ENCODE measurements around the gene CEACAM20. TPM values are rescaled to one million over a fixed set of nuclear protein-coding genes. Genes with fewer than 3 reads are reported as not detected.
"Not testable (repeated sequence)": the region's sequence is repeated elsewhere in the genome, so short reads cannot be mapped to it uniquely, and the experiment has no call there.

The CEACAM20 gene
- total and polyA plus RNA-seq, 2 experiments from 2014 or later, result not detected

DNA sequence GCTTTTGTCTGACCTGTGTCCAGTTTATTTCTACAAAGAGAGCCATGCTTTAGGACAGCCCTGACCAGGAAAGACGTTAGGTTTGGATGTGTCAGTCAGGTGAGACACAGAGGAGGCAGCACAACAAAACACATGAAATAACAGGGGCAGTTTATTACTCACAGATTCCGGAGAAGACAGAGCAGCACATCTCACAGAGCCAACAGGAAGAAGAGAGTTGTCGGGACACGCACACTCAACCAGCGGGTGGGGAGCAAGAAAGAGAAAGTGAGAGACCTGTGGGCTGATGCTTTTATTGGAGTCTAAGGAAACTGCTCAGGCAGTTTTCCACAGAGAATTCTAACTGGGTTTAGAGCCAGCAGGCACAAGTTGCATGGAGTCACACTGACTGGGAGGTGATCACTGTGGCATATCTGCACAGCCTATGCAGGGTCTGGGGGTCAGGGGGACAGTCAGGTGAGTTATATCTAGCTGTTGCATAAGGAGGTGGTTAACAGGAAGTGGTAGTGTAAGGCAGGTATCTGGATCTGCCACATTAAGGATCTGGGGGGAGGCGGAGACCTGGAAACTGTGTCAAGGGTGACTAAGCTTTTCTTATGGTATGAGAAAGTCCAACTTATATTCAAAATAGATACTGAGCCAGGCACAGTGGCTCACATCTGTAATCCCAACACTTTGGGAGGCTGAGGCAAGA, 24.1 kb upstream of the CEACAM20 start:
- Histone ChIP-seq H3K27me3 (replicated peaks; ENCODE audit: insufficient read depth) (no peaks in the 10 kb centered on the region; the same call in 1 of the 2 replicates), H3K4me2 (ENCODE audit: unreplicated experiment) (no peak overlapping the region), H2AFZ (no peak overlapping the region), H3K9me3 (ENCODE audit: low read depth) (no peaks in the 10 kb centered on the region), H3K4me1 (ENCODE audit: insufficient read depth) (no peaks in the 10 kb centered on the region), H3K27ac (no peak overlapping the region), H4K20me1 (ENCODE audit: insufficient read depth) (no peaks in the 10 kb centered on the region), H3K4me3 (0 out of 2 replicates have a peak overlapping the region, but pooled peaks have one; percentile 9), H3K9ac (no peak overlapping the region), H3K36me3 (ENCODE audit: low read depth) (no peaks in the 10 kb centered on the region), H3K9me2 (ENCODE audit: insufficient read depth) (no peaks in the 10 kb centered on the region), H3F3A (ENCODE audit: insufficient read depth) (no peaks in the 10 kb centered on the region), H3K79me2 (ENCODE audit: insufficient read depth) (no peaks in the 10 kb centered on the region)
- TF ChIP-seq EZH2 (IDR thresholded peaks at IDR 0.05; ENCODE audit: insufficient read depth, poor library complexity, severe bottlenecking) (no peak), EZH2phosphoT487 (IDR thresholded peaks at IDR 0.05; ENCODE audit: insufficient read depth, low read depth) (no peak)
- in situ Hi-C loops (cut with MboI), result no loop called here
- WGBS, 2 experiments (ENCODE audit: low coverage in 1 of 2, low lambda C conversion rate in 2 of 2, missing lambda C conversion rate in 2 of 2), result 29 to 33% methylated on average over 6 of the region's 6 CpGs
- DNase-seq, result peak; percentile 38

DNA sequence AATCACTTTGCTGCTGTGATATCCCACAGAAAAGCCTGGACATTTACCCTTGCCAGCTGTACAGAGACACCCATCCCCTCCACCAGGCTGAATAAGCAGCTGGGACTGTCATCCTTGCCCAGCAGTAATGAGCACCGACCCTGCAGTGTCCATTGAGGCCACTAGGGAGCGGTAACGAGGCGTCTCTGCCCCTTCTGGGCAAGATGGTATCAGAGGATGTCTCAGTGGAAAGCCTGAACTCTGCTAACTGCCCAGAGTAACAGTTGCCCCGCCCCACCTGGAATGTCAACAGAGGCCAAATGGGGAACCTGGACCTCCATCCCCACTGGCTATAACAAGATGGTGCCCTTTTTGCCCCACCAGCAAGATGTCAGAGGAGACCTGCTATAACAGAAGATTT, 22.8 kb upstream of the CEACAM20 start:
- 2 to 3% methylated on average over 5 of the region's 5 CpGs for WGBS, 2 experiments (ENCODE audit: low coverage in 1 of 2, low lambda C conversion rate in 2 of 2, missing lambda C conversion rate in 2 of 2)
- Histone ChIP-seq H3K79me2 (ENCODE audit: insufficient read depth) (no peaks in the 10 kb centered on the region), H2AFZ (no peak overlapping the region), H4K20me1 (ENCODE audit: insufficient read depth) (no peaks in the 10 kb centered on the region), H3F3A (ENCODE audit: insufficient read depth) (no peaks in the 10 kb centered on the region), H3K4me3 (no peak overlapping the region), H3K9ac (no peak overlapping the region), H3K4me2 (ENCODE audit: unreplicated experiment) (no peak overlapping the region), H3K36me3 (ENCODE audit: low read depth) (no peaks in the 10 kb centered on the region), H3K9me2 (ENCODE audit: insufficient read depth) (no peaks in the 10 kb centered on the region), H3K27ac (no peak overlapping the region), H3K9me3 (ENCODE audit: low read depth) (no peaks in the 10 kb centered on the region), H3K27me3 (replicated peaks; ENCODE audit: insufficient read depth) (no peaks in the 10 kb centered on the region; the same call in 1 of the 2 replicates), H3K4me1 (ENCODE audit: insufficient read depth) (no peaks in the 10 kb centered on the region)
- TF ChIP-seq EZH2phosphoT487 (IDR thresholded peaks at IDR 0.05; ENCODE audit: insufficient read depth, low read depth) (no peak), EZH2 (IDR thresholded peaks at IDR 0.05; ENCODE audit: insufficient read depth, poor library complexity, severe bottlenecking) (no peak)
- in situ Hi-C loops (cut with MboI), result no loop called here
- DNase-seq, result peak; percentile 54

DNA sequence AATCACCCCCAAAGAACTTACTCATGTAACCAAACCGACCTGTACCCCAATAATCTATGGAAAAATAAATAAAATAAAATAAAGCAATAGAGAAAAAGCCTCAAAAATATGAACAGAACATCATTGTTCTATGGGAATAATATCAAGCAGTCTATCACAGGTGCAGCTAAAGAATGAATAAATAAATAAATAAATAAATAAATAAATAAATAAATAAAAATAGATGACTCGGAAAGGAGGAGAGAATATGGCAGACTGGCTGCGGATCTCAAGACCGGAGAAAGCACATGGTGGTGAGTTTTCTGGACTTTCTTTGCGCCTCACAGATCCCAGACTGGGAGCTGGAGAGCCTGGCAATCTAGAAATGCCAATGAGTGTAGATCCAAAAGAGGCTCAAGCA, 22.4 kb upstream of the CEACAM20 start:
- Histone ChIP-seq H3K4me3 (no peak overlapping the region), H3K36me3 (ENCODE audit: low read depth) (no peaks in the 10 kb centered on the region), H3K27me3 (replicated peaks; ENCODE audit: insufficient read depth) (no peaks in the 10 kb centered on the region; the same call in 1 of the 2 replicates), H3K9ac (no peak overlapping the region), H3K9me2 (ENCODE audit: insufficient read depth) (no peaks in the 10 kb centered on the region), H3K27ac (no peak overlapping the region), H3K9me3 (ENCODE audit: low read depth) (no peaks in the 10 kb centered on the region), H3K79me2 (ENCODE audit: insufficient read depth) (no peaks in the 10 kb centered on the region), H3K4me2 (ENCODE audit: unreplicated experiment) (no peak overlapping the region), H4K20me1 (ENCODE audit: insufficient read depth) (no peaks in the 10 kb centered on the region), H2AFZ (no peak overlapping the region), H3K4me1 (ENCODE audit: insufficient read depth) (no peaks in the 10 kb centered on the region), H3F3A (ENCODE audit: insufficient read depth) (no peaks in the 10 kb centered on the region)
- in situ Hi-C loops (cut with MboI), result no loop called here
- WGBS, 2 experiments (ENCODE audit: low coverage in 1 of 2, low lambda C conversion rate in 2 of 2, missing lambda C conversion rate in 2 of 2), result 67 to 69% methylated on average over 5 of the region's 5 CpGs
- no peak for DNase-seq
- TF ChIP-seq EZH2phosphoT487 (IDR thresholded peaks at IDR 0.05; ENCODE audit: insufficient read depth, low read depth) (no peak), EZH2 (IDR thresholded peaks at IDR 0.05; ENCODE audit: insufficient read depth, poor library complexity, severe bottlenecking) (no peak)

DNA sequence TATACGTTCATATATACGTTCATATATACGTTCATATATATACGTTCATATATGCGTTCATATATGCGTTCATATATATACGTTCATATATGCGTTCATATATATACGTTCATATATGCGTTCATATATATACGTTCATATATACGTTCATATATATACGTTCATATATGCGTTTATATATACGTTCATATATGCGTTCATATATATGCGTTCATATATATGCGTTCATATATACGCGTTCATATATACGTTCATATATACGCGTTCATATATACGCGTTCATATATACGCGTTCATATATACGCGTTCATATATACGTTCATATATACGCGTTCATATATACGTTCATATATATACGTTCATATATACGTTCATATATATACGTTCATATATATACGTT, 21.5 kb upstream of the CEACAM20 start:
- H3F3A ChIP-seq (ENCODE audit: insufficient read depth); H4K20me1 ChIP-seq (ENCODE audit: insufficient read depth); H3K9me2 ChIP-seq (ENCODE audit: insufficient read depth); DNase-seq; H2AFZ ChIP-seq; H3K79me2 ChIP-seq (ENCODE audit: insufficient read depth); H3K27me3 ChIP-seq (replicated peaks; ENCODE audit: insufficient read depth); in situ Hi-C loops (cut with MboI); H3K4me2 ChIP-seq (ENCODE audit: unreplicated experiment); H3K4me3 ChIP-seq; H3K27ac ChIP-seq; H3K9me3 ChIP-seq (ENCODE audit: low read depth); H3K36me3 ChIP-seq (ENCODE audit: low read depth); H3K9ac ChIP-seq; H3K4me1 ChIP-seq (ENCODE audit: insufficient read depth): not testable (repeated sequence)
- WGBS, 2 experiments (ENCODE audit: low coverage in 1 of 2, low lambda C conversion rate in 2 of 2, missing lambda C conversion rate in 2 of 2), result 90 to 93% methylated on average over 37 of the region's 37 CpGs

Data from GM23248 (cell line).